Measurements from ENCODE around the gene SOX9.

Gene SOX9

GRCh38 chr17:72116661-72117521 is 3.9 kb upstream of the SOX9 start:
- peak in 1 of 2 donors; percentile 42 for DNase-seq (ENCODE audit: low read depth in 2 of 2)
- H3K4me3 ChIP-seq (replicated peaks in 1 of 2; ENCODE audit: low read depth in 2 of 2, low read length in 2 of 2): peak overlapping the region in 1 of 2 donors; percentile 48
- TF ChIP-seq CTCF (IDR thresholded peaks at IDR 0.05; ENCODE audit: low read depth, low read length): no peak

DNA sequence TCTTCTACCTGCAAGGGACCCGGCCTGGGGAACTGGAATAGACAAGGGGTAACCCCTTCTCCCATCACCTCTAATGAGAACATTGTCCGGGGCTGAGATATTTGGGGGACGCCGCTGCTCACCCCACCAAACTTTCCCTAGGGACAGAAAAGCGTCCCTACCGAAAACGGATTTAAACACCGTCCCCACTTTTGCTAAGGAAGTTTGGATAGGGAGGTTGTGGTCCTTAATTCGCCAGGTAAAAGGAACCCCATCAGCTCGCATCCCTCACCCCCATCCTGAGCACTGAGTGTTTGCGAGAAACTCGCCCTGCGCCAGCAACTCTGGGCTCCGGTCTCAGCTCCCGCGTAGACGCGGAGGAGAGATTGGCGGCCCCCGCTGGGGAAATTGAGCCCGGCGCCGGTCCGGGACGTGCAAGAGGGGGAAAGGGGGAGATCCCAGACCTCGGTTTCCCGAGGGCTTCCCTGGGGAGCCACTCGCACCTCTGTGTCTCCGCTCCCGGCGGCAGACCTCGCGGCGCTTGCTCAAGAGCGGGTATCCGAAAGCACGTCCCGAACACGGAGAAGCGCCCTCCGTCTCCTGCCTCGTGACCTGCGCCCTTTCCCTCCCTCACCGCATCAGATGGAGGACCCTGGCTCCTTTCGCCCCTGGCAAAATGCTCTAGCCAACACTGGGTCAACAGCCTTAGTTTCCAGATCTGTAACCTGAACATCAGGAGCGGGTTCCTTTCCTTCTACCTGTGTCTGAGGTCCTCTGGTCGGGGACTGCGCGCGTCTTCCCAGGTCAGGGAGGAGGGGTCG is 3.1 kb upstream of the SOX9 start:
- peak overlapping the region; percentile 21 to 48 for H3K4me3 ChIP-seq (replicated peaks in 1 of 2; ENCODE audit: low read depth in 2 of 2, low read length in 2 of 2)
- no peak for TF ChIP-seq CTCF (IDR thresholded peaks at IDR 0.05; ENCODE audit: low read depth, low read length)
- no peak for DNase-seq (ENCODE audit: low read depth in 2 of 2)

- TF ChIP-seq CTCF (IDR thresholded peaks at IDR 0.05; ENCODE audit: low read depth, low read length): peak; percentile 84
- H3K4me3 ChIP-seq (replicated peaks in 1 of 2; ENCODE audit: low read depth in 2 of 2, low read length in 2 of 2): peak overlapping the region in 1 of 2 donors; percentile 48
- peak; percentile 81 to 91 for DNase-seq (ENCODE audit: low read depth in 2 of 2)
Observed at GRCh38 chr17:72118335-72119076, 2.3 kb upstream of the SOX9 start.

DNA sequence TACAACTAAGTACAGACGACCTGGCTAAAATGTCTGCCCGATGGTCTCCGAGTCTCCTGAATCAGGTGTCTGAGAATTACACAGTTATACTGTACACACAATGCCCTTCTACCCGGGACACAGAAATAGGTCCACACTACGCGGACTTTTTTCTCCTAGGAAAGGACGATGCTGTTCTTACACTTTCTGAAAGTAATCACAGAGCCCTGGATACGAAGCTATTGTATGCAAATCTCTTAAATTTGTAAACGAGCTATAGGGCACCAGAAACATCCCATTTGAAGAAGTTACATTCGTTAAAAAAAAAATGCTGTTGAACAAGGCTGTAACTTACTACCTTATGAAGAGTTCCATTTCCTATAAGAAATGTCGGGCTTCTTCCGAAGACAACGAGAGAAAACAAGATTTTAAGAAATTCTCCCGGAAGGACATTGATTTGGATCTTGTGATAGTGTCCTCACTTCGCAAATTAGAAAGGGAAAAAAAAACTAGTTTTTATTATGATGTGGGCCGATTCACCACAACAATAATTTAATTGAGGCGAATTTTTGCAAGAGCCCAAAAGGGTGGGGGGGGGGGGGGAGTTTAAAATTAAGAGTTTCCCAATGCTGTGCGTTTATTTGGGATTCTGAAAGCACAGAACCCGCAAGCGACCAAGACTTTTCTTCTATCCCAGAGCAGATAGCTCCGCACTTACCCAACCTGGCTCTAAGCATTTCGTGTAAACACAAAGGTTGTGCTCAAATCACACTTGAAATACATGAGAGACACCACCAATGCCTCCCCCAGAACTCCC is 1.5 kb upstream of the SOX9 start:
- no peak overlapping the region for H3K4me3 ChIP-seq (replicated peaks in 1 of 2; ENCODE audit: low read depth in 2 of 2, low read length in 2 of 2)
- DNase-seq (ENCODE audit: low read depth in 2 of 2): no peak

GRCh38 chr17:72119873-72120641 is 763 bp upstream of the SOX9 start:
- H3K4me3 ChIP-seq (replicated peaks in 1 of 2; ENCODE audit: low read depth in 2 of 2, low read length in 2 of 2): peak overlapping the region; percentile 53 to 79
- DNase-seq (ENCODE audit: low read depth in 2 of 2): peak; percentile 74 to 76
- TF ChIP-seq CTCF (IDR thresholded peaks at IDR 0.05; ENCODE audit: low read depth, low read length): no peak

More for the DNA sequence above, 1.5 kb upstream of the SOX9 start:
- no peak for TF ChIP-seq CTCF (IDR thresholded peaks at IDR 0.05; ENCODE audit: low read depth, low read length)

Data from cardiac fibroblast (primary cell).